Measurements from ENCODE around the gene NFASC. TPM values are rescaled to one million over a fixed set of nuclear protein-coding genes. Genes with fewer than 3 reads are reported as not detected.

The NFASC gene
- total and polyA plus RNA-seq, 9 of the 15 experiments (the other 6 are each of a cell fraction or from before 2014, with no cell fraction given), result 0.03 to 0.16 (median 0.06) TPM; not detected in 6

DNA sequence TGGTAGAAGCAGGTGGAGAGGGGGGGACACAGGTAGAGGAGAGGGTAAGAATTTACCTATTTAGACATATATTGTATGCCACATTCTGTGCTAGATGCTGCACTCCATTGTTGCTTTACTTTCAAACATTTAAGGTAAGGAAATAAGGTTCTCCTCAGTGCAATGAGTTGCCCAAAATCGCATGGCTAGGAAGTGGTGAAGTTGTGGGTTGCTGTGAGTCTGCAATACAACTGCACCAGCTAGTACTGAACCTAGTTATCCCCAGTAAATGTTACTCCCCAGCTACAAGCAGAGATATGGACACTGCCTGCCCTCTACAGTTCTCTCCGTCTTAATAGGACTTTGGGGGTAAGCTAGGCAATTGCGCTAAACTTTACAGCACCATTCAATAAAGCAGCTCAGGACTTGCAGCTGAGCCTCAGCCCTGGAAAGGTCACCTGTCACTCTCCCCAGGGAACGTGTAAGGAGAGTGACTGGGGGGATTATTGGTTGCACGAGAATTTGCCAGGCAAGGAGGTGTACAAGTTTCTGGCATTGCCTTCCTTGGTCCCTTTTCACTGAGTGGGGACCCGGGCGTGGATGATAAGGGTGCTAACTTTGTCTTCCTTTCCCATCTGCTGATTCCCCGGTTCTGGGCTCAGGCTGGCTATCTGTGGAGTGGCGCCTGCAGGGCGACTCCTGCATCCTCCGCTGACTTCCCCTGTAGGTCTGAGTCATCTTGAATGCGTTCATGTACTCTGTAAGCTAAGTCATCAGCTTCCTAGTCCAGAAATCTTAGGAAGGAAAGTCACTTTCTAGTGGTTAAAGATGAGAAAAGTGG is 101.1 kb downstream of the NFASC start (continued):
- TF ChIP-seq, protein P1, sequence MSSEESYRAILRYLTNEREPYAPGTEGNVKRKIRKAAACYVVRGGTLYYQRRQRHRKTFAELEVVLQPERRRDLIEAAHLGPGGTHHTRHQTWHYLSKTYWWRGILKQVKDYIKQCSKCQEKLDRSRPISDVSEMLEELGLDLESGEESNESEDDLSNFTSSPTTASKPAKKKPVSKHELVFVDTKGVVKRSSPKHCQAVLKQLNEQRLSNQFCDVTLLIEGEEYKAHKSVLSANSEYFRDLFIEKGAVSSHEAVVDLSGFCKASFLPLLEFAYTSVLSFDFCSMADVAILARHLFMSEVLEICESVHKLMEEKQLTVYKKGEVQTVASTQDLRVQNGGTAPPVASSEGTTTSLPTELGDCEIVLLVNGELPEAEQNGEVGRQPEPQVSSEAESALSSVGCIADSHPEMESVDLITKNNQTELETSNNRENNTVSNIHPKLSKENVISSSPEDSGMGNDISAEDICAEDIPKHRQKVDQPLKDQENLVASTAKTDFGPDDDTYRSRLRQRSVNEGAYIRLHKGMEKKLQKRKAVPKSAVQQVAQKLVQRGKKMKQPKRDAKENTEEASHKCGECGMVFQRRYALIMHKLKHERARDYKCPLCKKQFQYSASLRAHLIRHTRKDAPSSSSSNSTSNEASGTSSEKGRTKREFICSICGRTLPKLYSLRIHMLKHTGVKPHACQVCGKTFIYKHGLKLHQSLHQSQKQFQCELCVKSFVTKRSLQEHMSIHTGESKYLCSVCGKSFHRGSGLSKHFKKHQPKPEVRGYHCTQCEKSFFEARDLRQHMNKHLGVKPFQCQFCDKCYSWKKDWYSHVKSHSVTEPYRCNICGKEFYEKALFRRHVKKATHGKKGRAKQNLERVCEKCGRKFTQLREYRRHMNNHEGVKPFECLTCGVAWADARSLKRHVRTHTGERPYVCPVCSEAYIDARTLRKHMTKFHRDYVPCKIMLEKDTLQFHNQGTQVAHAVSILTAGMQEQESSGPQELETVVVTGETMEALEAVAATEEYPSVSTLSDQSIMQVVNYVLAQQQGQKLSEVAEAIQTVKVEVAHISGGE (CRISPR knock-in tag; IDR thresholded peaks at IDR 0.05), result peak in 1 of 3 experiments; percentile 61; a peak in 2 of 6 replicates
- TF ChIP-seq ZNF444 (CRISPR knock-in tag; IDR thresholded peaks at IDR 0.05) (no peak), ZNF143 (CRISPR knock-in tag; IDR thresholded peaks at IDR 0.05) (no peak), ELF1 (tag; IDR thresholded peaks at IDR 0.05) (0 out of 2 replicates have a peak, but pooled peaks have one; percentile 32), TEAD4 (IDR thresholded peaks at IDR 0.05; ENCODE audit: low read length) (peak; percentile 82), TEAD4 (CRISPR knock-in tag; IDR thresholded peaks at IDR 0.05; ENCODE audit: borderline replicate concordance) (no peak), SMAD2 (IDR thresholded peaks at IDR 0.05; ENCODE audit: low read depth, low read length) (no peak), SMARCE1 (IDR thresholded peaks at IDR 0.05) (peak; percentile 55; the same call in 1 of the 2 replicates), RNF2 (IDR thresholded peaks at IDR 0.05) (no peak), CBFA2T3 (IDR thresholded peaks at IDR 0.05) (peak; percentile 90), LARP7 (IDR thresholded peaks at IDR 0.05) (no peak)
- TF ChIP-seq, protein P2, sequence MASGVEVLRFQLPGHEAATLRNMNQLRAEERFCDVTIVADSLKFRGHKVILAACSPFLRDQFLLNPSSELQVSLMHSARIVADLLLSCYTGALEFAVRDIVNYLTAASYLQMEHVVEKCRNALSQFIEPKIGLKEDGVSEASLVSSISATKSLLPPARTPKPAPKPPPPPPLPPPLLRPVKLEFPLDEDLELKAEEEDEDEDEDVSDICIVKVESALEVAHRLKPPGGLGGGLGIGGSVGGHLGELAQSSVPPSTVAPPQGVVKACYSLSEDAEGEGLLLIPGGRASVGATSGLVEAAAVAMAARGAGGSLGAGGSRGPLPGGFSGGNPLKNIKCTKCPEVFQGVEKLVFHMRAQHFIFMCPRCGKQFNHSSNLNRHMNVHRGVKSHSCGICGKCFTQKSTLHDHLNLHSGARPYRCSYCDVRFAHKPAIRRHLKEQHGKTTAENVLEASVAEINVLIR (CRISPR knock-in tag; IDR thresholded peaks at IDR 0.05), result no peak
- TF ChIP-seq, protein P3, sequence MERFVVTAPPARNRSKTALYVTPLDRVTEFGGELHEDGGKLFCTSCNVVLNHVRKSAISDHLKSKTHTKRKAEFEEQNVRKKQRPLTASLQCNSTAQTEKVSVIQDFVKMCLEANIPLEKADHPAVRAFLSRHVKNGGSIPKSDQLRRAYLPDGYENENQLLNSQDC (CRISPR knock-in tag; IDR thresholded peaks at IDR 0.05), result no peak
- TF ChIP-seq, protein P4, sequence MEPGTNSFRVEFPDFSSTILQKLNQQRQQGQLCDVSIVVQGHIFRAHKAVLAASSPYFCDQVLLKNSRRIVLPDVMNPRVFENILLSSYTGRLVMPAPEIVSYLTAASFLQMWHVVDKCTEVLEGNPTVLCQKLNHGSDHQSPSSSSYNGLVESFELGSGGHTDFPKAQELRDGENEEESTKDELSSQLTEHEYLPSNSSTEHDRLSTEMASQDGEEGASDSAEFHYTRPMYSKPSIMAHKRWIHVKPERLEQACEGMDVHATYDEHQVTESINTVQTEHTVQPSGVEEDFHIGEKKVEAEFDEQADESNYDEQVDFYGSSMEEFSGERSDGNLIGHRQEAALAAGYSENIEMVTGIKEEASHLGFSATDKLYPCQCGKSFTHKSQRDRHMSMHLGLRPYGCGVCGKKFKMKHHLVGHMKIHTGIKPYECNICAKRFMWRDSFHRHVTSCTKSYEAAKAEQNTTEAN (CRISPR knock-in tag; IDR thresholded peaks at IDR 0.05), result no peak

All from K562 (cell line).